GM15510 (cell line): ENCODE results near the gene ATXN10.

Experiments used
- POLR2A ChIP-seq: IDR thresholded peaks from 3 replicates; pipeline ENCODE4 v1.6.1; 2011; ENCODE audit warnings: borderline replicate concordance; ENCODE audit not compliant: insufficient read length; ENCODE audit errors: extremely low read depth

ATXN10 gene

DNA sequence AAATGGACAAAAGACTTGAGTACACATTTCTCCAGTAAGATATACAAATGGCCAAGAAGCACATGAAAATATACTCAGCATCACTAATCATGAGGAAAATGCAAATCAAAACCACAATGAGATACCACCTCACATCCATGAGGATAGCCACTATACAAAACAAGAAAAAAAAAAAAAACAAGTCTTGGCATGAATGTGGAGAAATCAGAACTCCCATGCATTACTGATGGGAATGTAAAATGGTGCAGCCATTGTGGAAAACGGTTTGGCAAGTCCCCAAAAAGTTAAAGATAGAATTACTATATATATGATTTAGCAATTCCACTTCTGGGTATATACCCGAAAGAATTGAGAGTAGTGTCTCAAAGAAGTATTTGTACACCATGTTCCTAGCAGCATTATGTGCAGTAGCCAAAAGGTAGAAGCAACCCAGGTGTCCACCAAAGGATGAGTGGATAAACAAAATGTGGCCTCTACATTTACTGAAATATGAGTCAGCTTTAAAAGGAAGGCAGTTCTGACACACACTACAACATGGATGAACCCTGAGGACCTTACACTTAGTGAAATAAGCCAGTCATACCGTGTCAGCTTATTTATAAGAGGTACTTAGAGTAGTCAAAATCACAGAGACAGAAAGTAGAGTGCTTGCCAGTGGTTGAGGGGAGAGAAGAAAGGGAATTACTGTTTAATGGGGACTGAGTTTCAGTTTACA lies 159.1 kb downstream of the ATXN10 start:
- TF ChIP-seq POLR2A = no peak

DNA sequence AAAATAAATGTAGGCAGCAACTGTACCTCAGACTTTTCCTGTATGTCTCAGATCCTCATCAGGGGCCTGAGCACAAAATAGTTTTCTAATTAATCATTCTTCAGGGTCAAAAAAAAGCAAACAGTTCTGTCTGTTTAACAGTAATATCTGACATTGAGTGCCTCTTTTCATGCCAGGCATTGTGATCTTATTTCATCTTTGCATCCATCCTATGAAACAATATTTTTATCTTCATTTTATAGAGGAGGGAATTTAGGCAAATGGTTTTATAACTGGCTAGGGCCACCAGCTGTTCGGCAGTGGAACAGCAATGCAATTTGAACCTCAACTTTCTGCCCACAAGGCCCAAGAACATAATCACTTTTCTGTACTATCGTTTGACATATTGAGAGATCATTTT lies 159.8 kb downstream of the ATXN10 start:
- TF ChIP-seq POLR2A = no peak

DNA sequence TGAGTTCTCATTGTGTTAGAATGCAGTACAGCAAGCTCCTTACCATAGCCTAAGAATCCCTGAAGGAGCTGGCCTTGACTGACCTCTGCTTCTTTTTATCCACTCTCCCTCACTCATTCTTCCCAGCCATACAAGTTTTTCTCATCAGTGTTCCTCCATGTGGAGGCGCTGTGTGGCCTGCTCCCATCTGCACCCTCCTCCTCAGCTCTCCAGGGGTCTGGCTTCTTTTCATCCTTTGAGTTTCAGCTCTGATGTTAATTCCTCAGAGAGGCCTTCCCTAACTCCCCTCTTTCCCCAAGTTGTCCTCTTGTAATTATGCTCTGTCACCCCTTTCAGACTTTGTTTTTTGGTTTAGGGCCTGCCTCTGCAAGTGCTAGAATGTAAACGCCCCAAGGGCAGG lies 160.5 kb downstream of the ATXN10 start:
- no peak for TF ChIP-seq POLR2A

DNA sequence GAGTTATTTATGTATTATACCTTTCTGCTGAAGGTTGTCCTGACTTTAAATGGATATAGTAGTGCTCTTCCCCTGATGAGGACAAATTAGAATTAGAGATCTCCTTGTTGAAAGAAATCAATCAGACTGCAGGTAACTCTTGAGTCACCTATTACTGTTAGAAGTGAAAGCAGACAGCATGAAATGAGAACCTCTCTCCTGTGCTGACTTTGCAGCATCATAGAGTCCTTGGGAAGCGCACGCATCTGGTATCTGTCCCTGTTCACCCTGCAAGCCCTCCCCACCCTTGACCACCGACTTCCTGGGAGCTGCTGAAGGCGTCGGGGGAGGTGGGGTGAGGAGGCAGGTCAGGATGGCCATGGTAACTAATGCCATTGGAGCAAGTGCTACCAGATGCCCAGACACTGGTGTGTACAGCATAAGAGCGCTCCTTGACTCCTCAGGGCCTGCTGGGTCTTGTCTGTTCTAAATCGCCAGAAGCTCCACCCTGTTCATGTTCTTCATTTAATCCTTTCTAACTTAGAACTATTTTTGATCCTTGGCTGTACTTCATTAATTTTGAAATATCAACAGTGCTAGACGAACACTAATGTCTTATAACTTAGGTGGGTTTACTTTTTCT lies 161.4 kb downstream of the ATXN10 start:
- no peak for TF ChIP-seq POLR2A

DNA sequence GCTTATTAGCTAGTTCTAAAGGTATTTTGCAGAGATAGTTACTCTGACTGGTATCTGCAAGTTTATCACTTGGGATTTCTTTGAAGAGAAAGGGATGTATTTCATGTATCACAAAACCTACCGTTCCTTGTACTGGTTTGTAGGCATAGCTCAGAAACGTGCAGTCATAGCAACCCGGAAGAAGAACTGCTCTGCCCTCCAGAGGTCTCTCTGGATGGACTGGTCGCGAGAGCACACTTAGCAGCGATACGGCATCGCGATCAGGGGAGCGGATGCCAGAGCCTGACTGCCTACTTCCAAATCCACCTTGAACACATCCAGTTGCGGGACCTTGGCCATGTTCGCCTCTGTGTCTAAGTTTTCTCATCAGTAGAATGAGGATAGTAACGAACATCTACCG lies 162.0 kb downstream of the ATXN10 start:
- TF ChIP-seq POLR2A = no peak

DNA sequence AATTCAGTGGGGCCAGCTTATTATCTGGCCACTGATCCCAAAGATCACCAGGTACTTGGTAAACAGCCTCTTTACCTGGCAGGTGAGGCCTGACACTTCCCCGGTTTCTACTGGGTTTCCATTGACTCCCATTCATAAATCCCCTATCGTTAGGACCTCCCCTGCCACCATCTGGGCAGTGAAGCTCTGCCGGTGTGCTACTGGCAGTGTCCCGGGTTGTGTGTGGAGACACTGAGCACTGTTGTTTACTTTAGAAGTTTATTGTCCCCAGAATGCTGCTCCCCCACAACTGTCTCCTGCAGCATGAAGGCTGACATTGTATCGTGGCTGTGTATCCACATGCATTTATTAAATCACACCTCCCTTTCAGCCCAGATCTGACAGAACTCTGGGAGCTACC lies 162.6 kb downstream of the ATXN10 start:
- TF ChIP-seq POLR2A = no peak

DNA sequence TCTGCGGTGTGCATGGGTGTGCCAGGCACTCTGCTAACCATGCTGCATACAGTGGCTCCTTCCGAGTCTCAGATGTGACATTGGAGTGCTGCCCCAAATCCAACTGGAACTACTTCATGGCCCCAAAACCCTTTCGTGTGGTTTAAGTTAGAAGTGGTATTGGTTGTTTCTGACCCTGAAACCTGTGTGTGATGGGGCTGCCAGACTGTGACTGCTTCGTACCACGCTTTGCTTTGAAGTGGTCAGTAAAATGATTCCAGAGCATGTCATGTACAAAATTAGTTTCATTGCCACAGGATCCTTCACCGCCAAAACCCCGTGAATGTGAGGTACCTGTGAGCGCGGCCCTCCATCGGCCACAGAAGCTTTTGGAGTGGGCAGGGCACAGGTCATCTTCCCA lies 163.2 kb downstream of the ATXN10 start:
- no peak for TF ChIP-seq POLR2A

DNA sequence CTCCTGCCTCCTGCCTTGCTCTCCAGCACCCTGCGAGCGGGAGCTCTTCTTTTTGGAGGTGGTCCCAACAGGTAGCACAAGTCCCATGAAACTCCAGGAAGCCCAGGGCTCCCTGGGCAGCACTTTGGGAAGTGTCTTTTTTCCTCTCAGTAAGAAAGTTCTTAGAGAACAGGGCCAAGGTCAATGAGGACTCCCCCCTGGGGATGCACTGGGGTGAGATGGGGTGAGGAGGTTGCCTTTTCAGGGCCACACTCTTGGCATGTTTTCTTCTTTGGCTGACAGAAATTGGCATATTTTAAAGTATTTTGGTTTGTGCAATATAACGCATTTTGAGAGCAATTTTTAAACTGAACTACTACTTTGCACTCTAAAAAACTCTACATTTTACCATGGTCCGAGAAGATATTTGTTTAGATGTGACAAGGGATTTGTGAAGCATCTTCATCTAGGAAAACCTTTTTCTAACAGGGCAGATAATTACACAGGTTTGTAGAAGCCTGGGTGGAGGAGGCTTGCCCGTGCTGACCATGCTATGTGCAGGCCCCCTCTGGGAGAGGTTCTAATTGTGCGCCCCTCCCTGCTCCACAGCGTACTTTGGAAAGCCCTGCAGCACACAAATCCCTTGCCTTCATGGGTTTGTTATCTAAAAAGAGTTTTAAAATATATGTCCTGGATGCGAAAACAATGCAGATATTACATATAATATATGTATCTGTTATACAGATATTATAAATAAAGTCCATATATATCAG lies 165.0 kb downstream of the ATXN10 start:
- no peak for TF ChIP-seq POLR2A

DNA sequence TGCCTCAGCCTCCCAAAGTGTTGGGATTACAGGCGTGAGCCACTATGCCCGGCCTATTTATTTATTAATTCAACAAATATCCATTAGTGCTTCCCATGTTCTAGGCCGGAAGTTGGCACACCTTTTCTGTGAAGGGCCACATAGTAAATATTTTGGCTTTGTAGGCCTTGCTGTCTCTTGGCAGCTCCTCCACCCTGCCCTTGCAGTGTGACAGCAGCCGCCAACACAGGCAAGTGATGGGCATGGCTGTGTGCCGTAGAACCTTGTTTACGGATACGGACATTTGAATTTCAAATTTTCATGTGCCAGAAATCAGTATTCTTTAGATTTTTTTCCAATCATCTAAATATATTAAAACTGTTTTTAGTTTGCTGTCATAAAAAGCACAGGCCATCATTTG lies 165.9 kb downstream of the ATXN10 start:
- TF ChIP-seq POLR2A = no peak

DNA sequence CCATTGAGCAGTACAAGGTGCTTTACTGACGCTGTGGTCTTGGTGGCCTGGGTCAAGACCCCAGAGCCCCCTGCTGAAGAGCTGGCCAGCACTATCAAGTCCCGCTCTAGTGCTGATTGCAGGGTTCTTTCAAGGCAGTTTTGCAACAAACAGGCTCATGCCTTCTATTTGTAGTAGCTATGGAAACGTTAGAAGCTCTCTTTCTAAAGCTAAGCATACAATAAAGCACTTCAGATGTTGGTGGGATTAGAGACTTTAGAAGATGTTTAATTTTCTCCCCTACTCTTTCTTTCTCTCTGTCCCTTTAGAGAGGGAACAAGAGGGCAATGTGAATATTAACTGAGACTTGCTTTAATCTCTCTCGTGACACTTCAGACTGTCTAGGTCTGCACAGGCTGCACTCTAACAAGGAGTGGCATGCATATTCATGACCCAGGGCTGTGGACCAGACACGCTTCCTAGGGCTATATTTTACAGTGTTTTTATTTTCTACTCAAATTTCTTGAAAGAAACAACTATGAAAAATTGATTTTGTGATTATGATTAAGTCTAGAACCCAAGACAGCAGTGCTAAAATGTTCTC lies 166.8 kb downstream of the ATXN10 start:
- no peak for TF ChIP-seq POLR2A

DNA sequence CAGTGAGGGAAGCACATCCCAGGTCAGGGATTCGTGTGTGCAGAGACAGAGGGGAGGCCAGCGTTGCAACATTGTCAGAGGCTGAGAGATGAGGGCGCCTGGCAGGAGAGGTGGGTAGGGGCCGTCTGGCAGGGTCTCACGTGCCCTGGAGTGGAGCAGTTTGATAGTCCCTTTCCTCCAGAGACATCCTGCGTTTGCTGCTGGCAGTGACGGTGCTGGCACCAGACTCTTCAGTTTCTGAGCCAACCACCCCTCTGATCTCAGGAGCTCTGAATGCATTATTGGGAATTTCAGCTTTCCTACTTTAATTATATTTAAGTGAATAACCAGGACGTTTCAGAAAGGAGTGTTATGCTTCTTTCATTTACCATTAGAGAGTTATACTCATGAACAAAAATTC lies 168.8 kb downstream of the ATXN10 start:
- TF ChIP-seq POLR2A = no peak

DNA sequence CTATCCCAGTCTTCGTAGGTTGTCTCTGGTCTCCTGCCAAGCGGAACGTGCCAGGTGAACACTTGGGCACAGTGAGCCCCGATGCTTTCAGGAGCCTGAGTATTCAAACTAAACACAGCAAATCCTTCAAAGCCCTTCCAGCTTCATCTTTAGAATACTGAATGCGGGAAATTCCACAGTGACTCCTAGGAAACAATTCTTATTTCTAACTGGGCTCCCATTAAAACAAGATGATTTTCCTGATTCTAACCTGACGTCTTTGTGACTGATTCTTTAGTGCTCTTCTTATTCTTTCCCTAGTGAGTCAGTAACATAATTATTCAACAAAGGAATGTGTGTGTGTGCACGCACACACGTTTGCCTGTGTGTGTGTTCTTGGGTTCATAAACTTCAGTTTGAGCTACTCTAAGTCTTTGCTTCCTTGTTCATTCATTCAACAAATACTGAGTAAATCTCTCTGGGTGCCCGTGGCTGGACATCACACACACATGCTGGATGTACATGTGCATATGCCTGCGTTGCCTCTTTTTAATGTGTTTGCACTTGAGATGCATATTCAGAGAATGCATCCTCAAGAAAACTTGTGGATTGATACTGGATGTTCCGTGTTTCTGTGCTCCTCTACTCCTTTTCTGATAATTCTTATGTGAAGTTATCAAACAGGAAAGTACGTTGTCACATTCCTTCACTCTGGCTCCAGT lies 170.8 kb downstream of the ATXN10 start:
- no peak for TF ChIP-seq POLR2A

DNA sequence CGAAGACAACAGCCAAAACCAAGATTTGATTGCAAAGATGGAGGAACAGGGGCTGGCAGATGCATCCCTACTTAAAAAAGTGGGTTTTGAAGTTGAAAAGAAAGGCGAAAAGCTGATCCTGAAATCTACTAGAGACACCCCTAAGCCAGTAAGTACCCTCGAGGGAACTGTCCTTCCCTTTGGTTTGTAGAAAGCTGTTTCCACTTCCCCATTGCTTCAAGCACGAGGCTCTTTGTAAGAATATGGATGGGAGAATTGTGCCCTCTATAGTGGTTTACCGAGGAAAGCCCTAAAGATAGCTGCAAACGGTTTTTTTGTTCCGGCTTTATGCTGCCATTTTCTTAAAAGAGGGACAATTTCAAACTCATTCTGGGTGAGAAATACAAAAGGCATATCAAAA lies 171.4 kb downstream of the ATXN10 start:
- TF ChIP-seq POLR2A = no peak

DNA sequence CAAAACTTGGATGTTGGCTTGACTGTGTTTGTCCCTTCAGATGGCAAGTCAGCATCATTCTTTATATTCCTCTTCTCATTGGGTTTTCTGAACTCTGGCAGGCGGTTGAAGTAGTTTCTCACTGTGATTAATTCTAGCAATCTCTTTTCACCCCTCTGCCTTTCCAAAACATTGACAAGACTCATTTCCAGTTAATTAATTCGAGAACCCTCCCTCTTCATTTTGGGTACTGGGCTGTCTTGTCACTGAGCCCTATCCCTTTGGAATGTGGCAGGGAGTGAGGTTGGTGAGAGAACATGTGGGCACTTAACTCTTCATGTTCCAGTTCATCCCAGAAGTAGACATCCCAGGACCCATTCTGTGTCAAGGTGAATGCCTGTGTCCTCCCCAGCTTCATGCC lies 172.4 kb downstream of the ATXN10 start:
- TF ChIP-seq POLR2A = no peak

DNA sequence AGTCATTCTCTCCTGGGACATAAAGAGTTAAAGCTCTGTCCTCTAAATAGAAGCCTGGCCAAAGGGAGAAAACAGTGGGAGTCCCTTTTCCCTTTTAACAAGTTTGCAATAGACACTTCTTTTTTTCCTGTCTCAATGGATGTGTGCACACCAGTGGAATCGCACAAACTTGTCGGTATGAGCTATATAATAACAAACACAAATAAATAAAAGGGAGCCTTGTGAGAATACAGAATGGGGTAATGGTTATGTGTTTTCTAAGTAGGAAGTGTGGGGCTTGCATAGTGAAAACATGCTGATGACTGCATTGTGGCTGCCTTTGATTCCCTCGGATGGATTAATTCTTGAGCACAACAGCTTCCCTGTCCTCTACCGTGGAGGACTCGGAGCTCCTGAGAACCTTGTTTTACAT lies 173.4 kb downstream of the ATXN10 start:
- no peak for TF ChIP-seq POLR2A
